ENCODE measurements around the gene CLDN19.

Gene CLDN19

DNA sequence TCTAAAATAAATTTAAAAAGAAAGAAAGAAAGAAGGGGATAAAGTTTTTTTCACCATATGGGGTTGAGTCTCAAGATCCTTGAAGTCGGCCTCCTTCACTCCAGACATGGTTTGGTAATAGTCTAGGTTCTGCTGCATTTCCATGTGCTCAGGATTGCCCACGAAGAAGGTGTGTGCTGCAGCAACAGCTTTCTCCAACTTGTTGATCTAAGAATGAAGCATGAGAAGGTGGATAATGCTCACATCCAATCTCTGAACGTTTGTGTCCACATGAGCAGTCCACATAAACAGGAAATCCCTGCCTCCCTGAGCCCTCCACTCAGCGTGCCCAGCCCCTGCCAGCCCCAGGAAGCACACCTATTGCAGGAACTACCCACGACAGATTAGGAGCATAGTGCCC lies 22.2 kb upstream of the CLDN19 start:
- Histone ChIP-seq H3K27me3 (ENCODE audit: control insufficient read depth in 3 of 3, insufficient read depth in 3 of 3, low read depth in 1 of 3, low read length in 3 of 3) (no peaks in the 10 kb centered on the region), H3K18ac (ENCODE audit: low read length) (no peak overlapping the region), H3K4ac (ENCODE audit: low read length) (no peak overlapping the region), H3K27ac (replicated peaks; ENCODE audit: low read length) (no peak overlapping the region), H3K79me1 (ENCODE audit: low read depth, low read length) (peaks cover 5% of the 10 kb centered on the region), H2AFZ (ENCODE audit: low read length) (no peak overlapping the region), H3K14ac (ENCODE audit: low read length) (no peak overlapping the region), H4K8ac (ENCODE audit: low read depth, low read length) (no peak overlapping the region), H2BK5ac (ENCODE audit: low read length) (no peak overlapping the region), H3K4me2 (ENCODE audit: insufficient read depth, low read length, poor library complexity, severe bottlenecking) (no peak overlapping the region), H2BK120ac (ENCODE audit: low read depth, low read length) (no peak overlapping the region), H3K4me1 (ENCODE audit: control insufficient read depth in 2 of 2, insufficient read depth in 1 of 2, low read depth in 1 of 2, low read length in 2 of 2) (peaks cover 4 to 5% of the 10 kb centered on the region in 2 donors), H3K9me3 (replicated peaks in 1 of 2; ENCODE audit: control insufficient read depth in 2 of 2, insufficient read depth in 1 of 2, low read depth in 1 of 2, low read length in 2 of 2) (no peaks in the 10 kb centered on the region), H2AK5ac (ENCODE audit: low read depth, low read length) (no peak overlapping the region), H3K36me3 (replicated peaks in 1 of 2; ENCODE audit: control insufficient read depth in 2 of 2, insufficient read depth in 2 of 2, low read length in 2 of 2) (peaks cover 19 to 49% of the 10 kb centered on the region in 2 donors), H3K23ac (ENCODE audit: low read depth, low read length, poor library complexity) (no peak overlapping the region), H3K4me3 (ENCODE audit: low read length in 2 of 2) (no peak overlapping the region), H2BK12ac (ENCODE audit: low read length) (no peak overlapping the region), H4K91ac (ENCODE audit: low read depth, low read length, poor library complexity) (no peak overlapping the region), H2BK15ac (ENCODE audit: low read length) (no peak overlapping the region), H3K9ac (ENCODE audit: low read depth, low read length, poor library complexity) (no peak overlapping the region)
- no peak for DNase-seq (ENCODE audit: low spot score)
- WGBS, 2 donors (ENCODE audit: extremely low coverage in 2 of 2, insufficient read length in 2 of 2, insufficient replicate concordance in 1 of 2) = no CpG with 5 or more reads among the region's 5 CpGs

DNA sequence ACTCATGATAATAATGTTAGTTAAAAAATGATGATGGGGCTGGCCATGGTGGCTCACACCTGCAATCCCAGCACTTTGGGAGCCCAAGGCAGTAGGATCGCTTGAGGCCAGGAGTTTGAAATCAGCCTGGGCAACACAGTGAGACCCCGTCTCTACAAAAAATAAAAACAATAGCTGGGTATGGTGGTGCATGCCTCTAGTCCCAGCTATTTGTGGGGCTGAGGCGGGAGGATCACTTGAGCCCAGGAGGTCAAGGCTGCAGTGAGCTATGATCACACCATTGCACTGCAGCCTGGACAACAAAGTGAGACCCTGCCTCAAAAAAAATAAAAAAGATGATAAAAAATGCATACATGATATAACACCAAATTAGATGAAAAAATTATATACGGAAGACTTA lies 21.5 kb upstream of the CLDN19 start:
- Histone ChIP-seq H2BK12ac (ENCODE audit: low read length) (no peak overlapping the region), H3K4me3 (ENCODE audit: low read length in 2 of 2) (no peak overlapping the region), H3K4ac (ENCODE audit: low read length) (no peak overlapping the region), H3K79me1 (ENCODE audit: low read depth, low read length) (peaks cover 3% of the 10 kb centered on the region), H3K23ac (ENCODE audit: low read depth, low read length, poor library complexity) (no peak overlapping the region), H3K18ac (ENCODE audit: low read length) (no peak overlapping the region), H3K14ac (ENCODE audit: low read length) (no peak overlapping the region), H3K4me2 (ENCODE audit: insufficient read depth, low read length, poor library complexity, severe bottlenecking) (no peak overlapping the region), H3K4me1 (ENCODE audit: control insufficient read depth in 2 of 2, insufficient read depth in 1 of 2, low read depth in 1 of 2, low read length in 2 of 2) (peaks cover 4 to 5% of the 10 kb centered on the region in 2 donors), H4K8ac (ENCODE audit: low read depth, low read length) (no peak overlapping the region), H2BK15ac (ENCODE audit: low read length) (no peak overlapping the region), H3K36me3 (replicated peaks in 1 of 2; ENCODE audit: control insufficient read depth in 2 of 2, insufficient read depth in 2 of 2, low read length in 2 of 2) (peaks cover 21 to 56% of the 10 kb centered on the region in 2 donors), H2BK120ac (ENCODE audit: low read depth, low read length) (no peak overlapping the region), H3K9ac (ENCODE audit: low read depth, low read length, poor library complexity) (no peak overlapping the region), H2BK5ac (ENCODE audit: low read length) (no peak overlapping the region), H2AK5ac (ENCODE audit: low read depth, low read length) (no peak overlapping the region), H3K27ac (replicated peaks; ENCODE audit: low read length) (no peak overlapping the region), H3K9me3 (replicated peaks in 1 of 2; ENCODE audit: control insufficient read depth in 2 of 2, insufficient read depth in 1 of 2, low read depth in 1 of 2, low read length in 2 of 2) (no peaks in the 10 kb centered on the region), H3K27me3 (ENCODE audit: control insufficient read depth in 3 of 3, insufficient read depth in 3 of 3, low read depth in 1 of 3, low read length in 3 of 3) (no peaks in the 10 kb centered on the region), H4K91ac (ENCODE audit: low read depth, low read length, poor library complexity) (no peak overlapping the region), H2AFZ (ENCODE audit: low read length) (no peak overlapping the region)
- WGBS, 2 donors (ENCODE audit: extremely low coverage in 2 of 2, insufficient read length in 2 of 2, insufficient replicate concordance in 1 of 2) = no CpG with 5 or more reads among the region's 4 CpGs
- no peak for DNase-seq (ENCODE audit: low spot score)

DNA sequence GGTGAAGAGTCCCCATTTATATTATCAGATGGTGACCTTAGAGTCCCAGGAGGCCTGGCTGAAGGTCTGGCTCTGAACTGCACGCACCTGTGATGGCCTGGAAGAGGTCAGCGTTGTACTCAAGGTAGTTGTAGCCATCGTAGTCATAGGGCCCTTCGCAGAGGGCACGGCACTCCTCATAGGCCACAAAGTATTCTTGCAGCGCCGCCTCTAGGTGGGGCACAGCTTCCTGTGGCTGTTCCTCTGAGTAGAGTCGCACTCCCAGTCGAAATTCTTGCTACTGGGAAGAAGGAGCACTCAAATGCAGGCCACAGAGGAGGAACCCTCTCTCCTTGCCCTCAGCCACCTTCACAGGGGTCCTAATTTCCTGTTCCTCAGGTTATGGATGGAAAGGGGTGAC lies 19.1 kb upstream of the CLDN19 start:
- no peak overlapping the region for H3K18ac ChIP-seq (ENCODE audit: low read length)
- H3K4me3 ChIP-seq (ENCODE audit: low read length in 2 of 2) = no peak overlapping the region
- no peak overlapping the region for H3K27ac ChIP-seq (replicated peaks; ENCODE audit: low read length)
- H3K27me3 ChIP-seq (ENCODE audit: control insufficient read depth in 3 of 3, insufficient read depth in 3 of 3, low read depth in 1 of 3, low read length in 3 of 3) = no peaks in the 10 kb centered on the region
- H2BK5ac ChIP-seq (ENCODE audit: low read length) = no peak overlapping the region
- no peaks in the 10 kb centered on the region for H3K4me1 ChIP-seq (ENCODE audit: control insufficient read depth in 2 of 2, insufficient read depth in 1 of 2, low read depth in 1 of 2, low read length in 2 of 2)
- WGBS, 2 donors (ENCODE audit: extremely low coverage in 2 of 2, insufficient read length in 2 of 2, insufficient replicate concordance in 1 of 2) = no CpG with 5 or more reads among the region's 9 CpGs
- DNase-seq (ENCODE audit: low spot score) = no peak
- H2BK15ac ChIP-seq (ENCODE audit: low read length) = no peak overlapping the region
- H3K4ac ChIP-seq (ENCODE audit: low read length) = no peak overlapping the region
- no peak overlapping the region for H4K8ac ChIP-seq (ENCODE audit: low read depth, low read length)
- no peak overlapping the region for H2BK120ac ChIP-seq (ENCODE audit: low read depth, low read length)
- no peak overlapping the region for H2AFZ ChIP-seq (ENCODE audit: low read length)
- H2BK12ac ChIP-seq (ENCODE audit: low read length) = no peak overlapping the region
- H3K23ac ChIP-seq (ENCODE audit: low read depth, low read length, poor library complexity) = no peak overlapping the region
- peaks cover 39 to 80% of the 10 kb centered on the region in 2 donors for H3K36me3 ChIP-seq (replicated peaks in 1 of 2; ENCODE audit: control insufficient read depth in 2 of 2, insufficient read depth in 2 of 2, low read length in 2 of 2)
- H4K91ac ChIP-seq (ENCODE audit: low read depth, low read length, poor library complexity) = no peak overlapping the region
- H3K9ac ChIP-seq (ENCODE audit: low read depth, low read length, poor library complexity) = no peak overlapping the region
- no peak overlapping the region for H3K14ac ChIP-seq (ENCODE audit: low read length)
- no peaks in the 10 kb centered on the region for H3K9me3 ChIP-seq (replicated peaks in 1 of 2; ENCODE audit: control insufficient read depth in 2 of 2, insufficient read depth in 1 of 2, low read depth in 1 of 2, low read length in 2 of 2)
- H3K79me1 ChIP-seq (ENCODE audit: low read depth, low read length) = peaks cover 2% of the 10 kb centered on the region
- no peak overlapping the region for H2AK5ac ChIP-seq (ENCODE audit: low read depth, low read length)
- no peak overlapping the region for H3K4me2 ChIP-seq (ENCODE audit: insufficient read depth, low read length, poor library complexity, severe bottlenecking)

DNA sequence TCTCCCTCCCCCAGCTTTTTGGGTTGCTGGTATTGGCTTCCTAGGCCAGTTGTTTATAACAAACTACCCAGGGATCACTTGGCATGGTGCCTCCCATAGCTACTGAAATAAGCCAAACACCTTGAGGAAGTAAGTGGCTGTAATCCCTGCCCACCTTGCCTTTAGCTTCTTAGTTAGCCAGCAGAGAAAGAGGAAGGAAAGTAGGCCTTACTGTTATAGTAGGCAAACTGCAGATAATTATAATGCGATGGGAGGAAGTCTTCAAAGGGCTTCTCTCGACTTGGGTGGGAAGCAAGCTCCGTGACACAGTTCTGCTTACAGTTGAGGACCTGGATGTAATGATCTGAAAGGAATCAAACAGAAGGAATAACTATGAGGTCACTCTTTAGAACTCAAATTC lies 18.6 kb upstream of the CLDN19 start:
- Histone ChIP-seq H3K9ac (ENCODE audit: low read depth, low read length, poor library complexity) (no peak overlapping the region), H3K9me3 (replicated peaks in 1 of 2; ENCODE audit: control insufficient read depth in 2 of 2, insufficient read depth in 1 of 2, low read depth in 1 of 2, low read length in 2 of 2) (no peaks in the 10 kb centered on the region), H3K4me1 (ENCODE audit: control insufficient read depth in 2 of 2, insufficient read depth in 1 of 2, low read depth in 1 of 2, low read length in 2 of 2) (no peaks in the 10 kb centered on the region), H3K27me3 (ENCODE audit: control insufficient read depth in 3 of 3, insufficient read depth in 3 of 3, low read depth in 1 of 3, low read length in 3 of 3) (no peaks in the 10 kb centered on the region), H2AK5ac (ENCODE audit: low read depth, low read length) (no peak overlapping the region), H3K36me3 (replicated peaks in 1 of 2; ENCODE audit: control insufficient read depth in 2 of 2, insufficient read depth in 2 of 2, low read length in 2 of 2) (peaks cover 43 to 85% of the 10 kb centered on the region in 2 donors), H3K14ac (ENCODE audit: low read length) (no peak overlapping the region), H3K18ac (ENCODE audit: low read length) (no peak overlapping the region), H2BK12ac (ENCODE audit: low read length) (no peak overlapping the region), H4K91ac (ENCODE audit: low read depth, low read length, poor library complexity) (no peak overlapping the region), H2BK120ac (ENCODE audit: low read depth, low read length) (no peak overlapping the region), H2BK5ac (ENCODE audit: low read length) (no peak overlapping the region), H4K8ac (ENCODE audit: low read depth, low read length) (no peak overlapping the region), H3K4me2 (ENCODE audit: insufficient read depth, low read length, poor library complexity, severe bottlenecking) (no peak overlapping the region), H2AFZ (ENCODE audit: low read length) (no peak overlapping the region), H3K4ac (ENCODE audit: low read length) (no peak overlapping the region), H3K79me1 (ENCODE audit: low read depth, low read length) (no peaks in the 10 kb centered on the region), H3K27ac (replicated peaks; ENCODE audit: low read length) (no peak overlapping the region), H2BK15ac (ENCODE audit: low read length) (no peak overlapping the region), H3K23ac (ENCODE audit: low read depth, low read length, poor library complexity) (no peak overlapping the region), H3K4me3 (ENCODE audit: low read length in 2 of 2) (no peak overlapping the region)
- DNase-seq (ENCODE audit: low spot score) = no peak
- no CpG with 5 or more reads among the region's 3 CpGs for WGBS, 2 donors (ENCODE audit: extremely low coverage in 2 of 2, insufficient read length in 2 of 2, insufficient replicate concordance in 1 of 2)

All from neuronal stem cell (in vitro differentiated cells).